T-helper 9 cell (primary cell): Measurements from ENCODE around the gene TMEM161A.
A peak's percentile ranks its signal among the peaks of the same experiment; 100 is the strongest.
"Not testable (repeated sequence)": the region's sequence is repeated elsewhere in the genome, so short reads cannot be mapped to it uniquely, and the experiment has no call there.

Experiments
- DNase-seq: peaks from one replicate; pipeline ENCODE4 v3.0.0-alpha.2; 2020

The TMEM161A gene

DNA sequence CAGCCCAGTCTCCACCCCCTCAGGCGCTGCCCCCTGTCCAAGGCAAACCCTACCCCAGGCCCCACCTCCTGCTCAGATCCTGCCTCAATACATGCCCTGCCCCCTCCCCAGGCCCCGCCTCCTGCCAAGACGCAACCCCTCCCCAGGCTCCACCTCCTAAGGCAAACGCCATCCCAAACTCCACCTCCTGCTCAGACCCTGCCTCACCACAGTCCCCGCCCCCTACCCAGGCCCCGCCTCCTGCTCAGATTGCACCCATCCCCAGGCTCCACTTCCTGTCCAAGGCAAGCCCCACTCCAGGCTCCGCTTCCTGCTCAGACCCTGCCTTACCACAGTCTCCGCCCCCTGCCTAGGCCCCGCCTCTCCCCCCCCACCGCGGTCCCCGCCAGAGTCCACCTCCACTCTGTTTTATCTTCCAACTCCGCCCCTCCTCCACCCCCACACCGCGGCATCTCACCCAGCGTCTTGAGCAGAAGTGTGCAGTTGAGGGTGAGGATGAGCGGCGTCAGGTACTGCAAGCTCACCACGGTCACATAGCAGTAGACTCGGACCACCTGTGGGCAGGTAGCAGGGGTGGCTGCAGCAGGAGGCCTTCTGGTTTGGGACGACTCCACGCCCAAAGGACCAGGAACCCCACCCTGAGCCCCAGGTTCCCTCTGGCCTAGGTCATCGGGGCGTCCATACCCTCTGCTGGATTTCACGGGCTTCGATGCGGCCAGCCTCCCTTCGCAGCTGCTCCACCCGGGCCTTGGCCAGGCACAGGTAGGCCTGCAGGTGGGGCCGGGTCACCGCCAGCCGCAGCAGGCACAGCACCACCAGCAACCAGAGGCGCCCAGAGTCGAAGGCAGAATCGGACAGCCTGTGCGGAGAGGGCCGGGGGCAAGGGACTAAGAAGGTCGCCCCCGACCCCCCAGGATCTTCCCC is 17.7 kb downstream of the TMEM161A start:
- DNase-seq: no peak

DNA sequence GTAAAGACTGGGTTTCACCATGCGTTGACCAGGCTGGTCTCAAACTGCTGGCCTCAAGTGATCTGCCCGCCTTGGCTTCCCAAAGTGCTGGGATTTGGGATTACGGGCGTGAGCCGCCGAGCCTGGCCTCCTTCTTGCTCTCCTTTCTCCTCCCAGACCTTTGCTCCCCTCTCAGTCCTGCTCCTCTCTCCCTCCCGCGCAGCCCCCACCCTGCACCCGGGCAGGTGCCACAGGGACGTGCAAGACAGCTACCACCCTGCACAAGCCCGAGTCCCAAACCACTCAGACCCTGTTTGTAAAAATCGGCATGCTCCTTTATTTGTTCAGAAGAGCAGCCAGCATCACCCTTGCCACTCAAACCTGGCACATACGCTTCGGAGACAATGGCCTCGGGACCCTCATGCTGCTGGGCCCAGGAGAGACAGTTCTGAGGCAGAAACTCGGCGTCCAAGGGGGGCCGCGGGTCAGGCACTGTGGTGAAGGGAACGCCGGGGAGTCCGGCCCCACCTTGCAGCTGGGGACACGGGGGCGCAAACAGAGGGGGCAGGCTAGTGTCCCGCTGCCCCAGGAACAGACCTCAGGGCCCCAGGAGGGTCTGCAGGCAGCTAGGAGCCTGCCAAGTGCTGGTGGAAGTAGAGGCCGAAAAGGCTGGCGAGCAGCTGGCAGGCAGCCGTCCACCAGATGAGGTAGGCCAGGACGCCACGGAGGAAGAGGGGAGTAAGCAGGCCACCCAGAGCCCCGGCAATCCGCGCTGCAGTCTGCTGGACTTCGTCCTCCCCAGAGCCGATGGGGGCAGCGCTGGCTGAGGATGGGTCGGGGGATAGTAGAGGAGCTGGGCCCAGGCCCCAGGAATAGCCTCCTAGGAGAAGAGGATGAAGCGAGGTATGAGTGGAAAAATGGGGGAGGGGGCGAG is 18.7 kb downstream of the TMEM161A start:
- no peak for DNase-seq

- peak; percentile 46 for DNase-seq
Observed at GRCh38 chr19:19115954-19116353, 22.3 kb downstream of the TMEM161A start.

DNA sequence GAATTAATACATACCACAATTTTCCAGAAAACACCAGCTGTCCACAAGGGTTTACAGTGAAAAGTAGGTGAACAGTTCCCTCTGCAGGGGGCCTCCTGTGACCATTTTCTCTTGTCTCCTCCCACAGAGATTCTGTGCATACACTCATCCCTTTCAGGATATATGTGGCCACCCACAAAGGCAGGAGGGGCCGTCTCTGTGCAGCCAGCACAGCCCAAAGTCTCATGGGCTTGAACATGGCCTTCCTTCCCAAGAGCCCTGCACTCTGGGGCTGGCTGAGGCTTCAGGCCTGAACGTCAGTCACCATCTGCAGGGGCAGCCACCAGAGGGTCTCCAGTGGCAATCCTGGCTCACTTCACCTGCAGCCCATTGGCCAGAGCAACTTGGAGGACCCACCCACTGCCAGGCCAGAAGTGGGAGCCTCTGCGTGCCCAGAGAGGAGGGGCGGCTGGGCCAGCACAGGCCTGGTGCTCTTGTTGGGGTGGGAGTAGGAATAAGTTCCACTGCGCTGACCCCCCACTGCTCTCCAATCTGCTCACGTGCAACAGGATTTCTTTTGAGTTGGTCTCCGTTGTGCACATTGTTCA is 25.1 kb downstream of the TMEM161A start:
- no peak for DNase-seq

DNA sequence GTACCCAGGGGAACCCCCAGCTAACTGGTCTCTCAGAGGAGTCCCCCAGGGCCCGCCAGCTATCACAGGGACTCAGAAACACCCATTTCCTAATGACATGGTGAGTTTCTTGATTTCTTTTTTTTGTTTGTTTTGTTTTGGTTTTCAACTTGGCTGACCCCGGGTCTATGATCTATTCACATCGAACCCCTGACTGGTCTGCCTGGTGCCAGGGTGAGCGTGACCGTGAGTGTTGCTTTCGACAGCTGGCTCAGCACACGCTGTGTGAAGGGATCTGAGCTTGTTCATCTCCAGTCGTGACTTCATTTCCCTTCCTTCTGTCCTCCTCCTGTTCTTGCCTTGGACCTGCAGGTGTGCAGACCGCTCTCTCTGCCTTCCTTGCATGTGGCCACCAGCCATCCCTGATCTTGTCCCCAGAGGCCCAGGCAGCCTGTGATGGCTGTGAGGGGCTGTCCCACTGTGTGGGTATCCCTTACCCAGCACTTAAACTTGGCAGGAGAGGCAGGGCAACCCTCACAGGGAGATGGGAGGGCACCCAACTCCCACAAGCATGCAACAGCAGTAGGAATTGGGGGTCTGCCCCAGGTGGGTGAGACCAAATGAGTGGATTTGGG is 26.2 kb downstream of the TMEM161A start:
- DNase-seq: no peak

DNA sequence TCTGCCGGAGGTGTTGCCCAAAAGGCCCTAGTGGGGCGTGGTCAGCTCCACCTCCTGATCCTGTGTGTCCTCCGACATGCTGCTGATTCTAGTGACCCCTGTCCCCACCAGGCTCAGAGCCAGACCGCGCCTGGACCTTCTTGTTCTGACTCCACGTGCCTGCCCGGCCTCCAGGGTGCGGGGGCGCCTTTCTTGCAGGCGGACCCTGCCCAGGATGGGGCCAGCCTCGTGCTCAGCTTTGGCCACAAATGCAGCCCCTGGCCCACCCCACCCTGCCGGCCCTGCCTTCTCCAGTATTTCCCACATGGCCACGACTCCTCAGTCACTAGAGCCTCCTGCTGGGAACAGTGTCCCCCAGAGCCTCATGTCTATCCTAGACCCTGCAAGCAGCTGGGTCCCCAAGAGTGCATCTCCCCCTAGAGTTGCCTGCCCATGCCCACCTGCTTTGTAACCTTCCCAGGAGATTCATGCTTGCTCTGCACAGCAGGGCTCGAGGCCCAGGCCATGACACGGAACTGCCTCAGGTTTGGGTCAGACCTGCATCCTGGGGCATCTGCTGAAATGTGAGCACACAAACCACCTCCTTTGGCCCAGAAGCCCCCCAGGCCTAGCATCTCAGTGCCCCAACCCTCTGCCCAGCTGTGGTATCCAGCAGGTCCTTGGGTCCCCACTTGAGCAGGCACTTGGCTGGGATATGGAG is 27.0 kb downstream of the TMEM161A start:
- no peak for DNase-seq

GRCh38 chr19:19110410-19111135 is 27.7 kb downstream of the TMEM161A start:
- no peak for DNase-seq

- DNase-seq: no peak
Observed at GRCh38 chr19:19109601-19110000, 28.7 kb downstream of the TMEM161A start.

- no peak for DNase-seq
Observed at GRCh38 chr19:19107654-19108053, 30.6 kb downstream of the TMEM161A start.

GRCh38 chr19:19106938-19107337 is 31.3 kb downstream of the TMEM161A start:
- DNase-seq: not testable (repeated sequence)

DNA sequence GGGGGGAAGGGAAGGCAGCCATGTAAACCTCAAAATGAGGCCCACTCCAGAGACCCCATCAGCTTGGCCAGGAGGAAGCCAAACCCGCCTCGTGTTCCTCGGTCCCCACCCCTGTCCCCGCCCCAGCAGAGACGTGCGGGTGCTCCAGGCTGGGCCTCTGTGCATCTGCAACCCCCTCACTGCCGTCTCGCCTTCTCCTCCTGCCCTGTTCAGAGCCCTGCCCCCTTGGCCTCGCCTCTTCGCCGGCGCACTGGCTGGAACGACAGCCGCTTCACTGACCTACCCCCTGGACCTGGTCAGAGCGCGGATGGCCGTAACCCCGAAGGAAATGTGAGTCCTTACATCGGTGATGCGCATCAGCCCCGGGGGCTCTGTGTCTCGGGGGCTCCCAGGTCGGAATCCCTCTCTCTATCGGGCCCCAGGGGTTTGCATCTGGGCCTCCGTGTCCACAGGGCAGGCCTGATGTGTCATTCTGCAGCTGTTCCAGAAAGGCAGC is 32.2 kb downstream of the TMEM161A start:
- DNase-seq: no peak

- DNase-seq: no peak
Observed at GRCh38 chr19:19105365-19106055, 32.8 kb downstream of the TMEM161A start.

GRCh38 chr19:19103167-19103566 is 35.1 kb downstream of the TMEM161A start:
- DNase-seq: no peak

DNA sequence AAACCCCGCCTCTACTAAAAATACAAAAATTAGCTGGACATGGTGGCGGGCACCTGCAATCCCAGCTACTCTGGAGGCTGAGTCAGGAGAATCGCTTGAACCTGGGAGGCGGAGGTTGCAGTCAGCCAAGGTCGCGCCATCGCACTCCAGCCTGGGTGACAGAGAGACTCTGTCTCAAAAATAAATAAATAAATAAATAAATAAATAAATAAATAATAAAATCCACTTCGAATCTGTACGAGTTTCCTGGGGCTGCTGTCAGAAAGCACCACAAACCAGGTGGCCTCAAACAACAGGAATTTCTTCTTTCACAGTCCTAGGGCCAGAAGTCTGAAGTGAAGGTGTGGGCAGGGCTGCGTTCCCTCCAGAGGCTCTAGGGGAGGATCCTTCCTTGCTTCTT is 35.7 kb downstream of the TMEM161A start:
- DNase-seq: not testable (repeated sequence)

- no peak for DNase-seq
Observed at GRCh38 chr19:19101540-19101939, 36.7 kb downstream of the TMEM161A start.

- no peak for DNase-seq
Observed at GRCh38 chr19:19098703-19099632, 39.3 kb downstream of the TMEM161A start.

DNA sequence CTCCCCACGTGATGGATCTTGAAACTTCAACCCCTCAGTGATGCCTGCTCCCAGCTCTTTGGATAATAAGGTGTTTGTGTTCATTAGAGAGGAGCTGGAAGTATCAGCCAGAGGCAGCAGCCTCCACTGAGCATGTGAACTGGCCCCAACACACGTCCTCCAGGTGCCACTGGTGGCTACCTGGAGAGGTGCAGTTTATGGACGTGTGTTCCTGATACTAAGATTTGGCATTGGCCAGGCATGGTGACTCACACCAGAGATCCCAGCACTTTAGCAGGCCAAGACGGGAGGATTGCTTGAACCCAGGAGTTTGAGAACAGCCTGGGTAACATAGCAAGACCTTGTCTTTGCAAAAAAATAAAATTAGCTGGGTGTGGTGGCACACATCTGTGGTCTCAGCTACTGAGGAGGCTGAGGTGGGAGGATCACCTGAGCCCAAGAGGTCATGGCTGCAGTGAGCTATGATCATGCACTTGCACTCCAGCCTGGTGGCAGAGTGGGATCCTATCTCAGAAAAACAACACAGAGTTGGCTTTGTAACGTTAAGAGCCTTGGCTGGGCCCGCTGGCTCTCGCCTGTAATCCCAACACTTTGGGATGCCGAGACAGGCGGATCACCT is 40.1 kb downstream of the TMEM161A start:
- DNase-seq: no peak
